ENCODE measurements around the gene CDHR5.
"Not testable (repeated sequence)": the region's sequence is repeated elsewhere in the genome, so short reads cannot be mapped to it uniquely, and the experiment has no call there.

Gene CDHR5

DNA sequence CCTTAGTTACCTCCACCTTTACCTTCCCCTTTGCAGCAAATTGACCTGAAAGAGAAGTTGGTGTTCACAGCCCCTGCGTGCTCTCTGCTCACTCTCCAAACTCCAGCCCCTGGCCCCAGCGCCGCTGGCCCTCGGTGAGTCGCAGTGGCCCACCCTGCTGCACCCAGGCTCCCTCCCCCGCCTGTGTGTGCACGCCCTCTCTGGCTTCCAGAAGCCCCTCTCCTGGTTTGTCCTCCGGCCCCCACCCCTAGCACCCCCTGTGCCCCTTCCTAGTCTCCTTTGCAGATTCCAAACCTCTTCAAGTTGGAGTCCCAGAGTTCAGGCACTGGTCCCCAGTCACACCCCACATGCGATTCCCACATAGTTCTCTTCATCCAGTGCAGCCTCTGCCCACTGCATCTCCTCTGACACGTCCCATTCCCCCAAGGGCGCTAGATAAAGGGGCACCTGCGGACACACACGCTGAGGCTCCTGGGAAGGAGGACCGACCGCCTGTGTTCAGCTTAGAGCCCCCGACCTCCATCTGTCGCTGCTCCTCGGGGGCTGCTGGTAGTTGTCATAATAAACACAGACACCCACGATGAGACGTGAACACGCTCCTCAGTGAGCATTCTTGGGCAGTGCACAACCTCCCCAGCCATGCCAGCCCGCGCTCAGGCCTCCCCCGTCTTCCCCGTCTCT is 50.0 kb downstream of the CDHR5 start:
- DNase-seq (ENCODE audit: low read depth), result no peak
- in situ Hi-C loops (cut with HindIII; ENCODE audit: low sequenced_read_pairs), result no loop called here
- H3K4me3 ChIP-seq (ENCODE audit: low read depth, low read length), result peak overlapping the region; percentile 60
- TF ChIP-seq, protein P1, sequence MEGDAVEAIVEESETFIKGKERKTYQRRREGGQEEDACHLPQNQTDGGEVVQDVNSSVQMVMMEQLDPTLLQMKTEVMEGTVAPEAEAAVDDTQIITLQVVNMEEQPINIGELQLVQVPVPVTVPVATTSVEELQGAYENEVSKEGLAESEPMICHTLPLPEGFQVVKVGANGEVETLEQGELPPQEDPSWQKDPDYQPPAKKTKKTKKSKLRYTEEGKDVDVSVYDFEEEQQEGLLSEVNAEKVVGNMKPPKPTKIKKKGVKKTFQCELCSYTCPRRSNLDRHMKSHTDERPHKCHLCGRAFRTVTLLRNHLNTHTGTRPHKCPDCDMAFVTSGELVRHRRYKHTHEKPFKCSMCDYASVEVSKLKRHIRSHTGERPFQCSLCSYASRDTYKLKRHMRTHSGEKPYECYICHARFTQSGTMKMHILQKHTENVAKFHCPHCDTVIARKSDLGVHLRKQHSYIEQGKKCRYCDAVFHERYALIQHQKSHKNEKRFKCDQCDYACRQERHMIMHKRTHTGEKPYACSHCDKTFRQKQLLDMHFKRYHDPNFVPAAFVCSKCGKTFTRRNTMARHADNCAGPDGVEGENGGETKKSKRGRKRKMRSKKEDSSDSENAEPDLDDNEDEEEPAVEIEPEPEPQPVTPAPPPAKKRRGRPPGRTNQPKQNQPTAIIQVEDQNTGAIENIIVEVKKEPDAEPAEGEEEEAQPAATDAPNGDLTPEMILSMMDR (IDR thresholded peaks at IDR 0.05; ENCODE audit: low read depth, low read length, missing control alignments), result no peak

DNA sequence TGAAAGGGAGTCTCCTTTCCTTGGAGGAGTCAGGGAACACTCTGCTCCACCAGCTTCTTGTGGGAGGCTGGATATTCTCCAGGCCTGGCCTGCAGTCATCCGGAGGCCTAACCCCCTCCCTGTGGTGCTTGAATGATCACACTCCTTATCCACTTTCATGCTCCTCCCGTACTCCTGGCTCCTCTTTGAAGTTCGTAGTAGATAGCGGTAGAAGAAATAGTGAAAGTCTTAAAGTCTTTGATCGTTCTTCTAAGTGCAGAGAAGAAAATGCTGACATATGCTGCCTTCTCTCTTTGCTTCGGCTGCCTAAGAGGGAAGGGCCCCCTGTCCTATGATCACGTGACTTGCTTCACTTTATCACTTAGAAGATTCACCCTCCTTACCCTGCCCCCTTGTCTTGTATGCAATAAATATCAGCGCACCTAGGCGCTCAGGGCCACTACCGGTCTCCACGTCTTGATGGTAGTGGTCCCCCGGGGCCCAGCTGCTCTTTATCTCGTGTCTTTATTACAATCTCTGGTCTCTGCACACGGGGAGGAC is 50.7 kb downstream of the CDHR5 start:
- DNase-seq (ENCODE audit: low read depth); H3K4me3 ChIP-seq (ENCODE audit: low read depth, low read length); in situ Hi-C loops (cut with HindIII; ENCODE audit: low sequenced_read_pairs): not testable (repeated sequence)

DNA sequence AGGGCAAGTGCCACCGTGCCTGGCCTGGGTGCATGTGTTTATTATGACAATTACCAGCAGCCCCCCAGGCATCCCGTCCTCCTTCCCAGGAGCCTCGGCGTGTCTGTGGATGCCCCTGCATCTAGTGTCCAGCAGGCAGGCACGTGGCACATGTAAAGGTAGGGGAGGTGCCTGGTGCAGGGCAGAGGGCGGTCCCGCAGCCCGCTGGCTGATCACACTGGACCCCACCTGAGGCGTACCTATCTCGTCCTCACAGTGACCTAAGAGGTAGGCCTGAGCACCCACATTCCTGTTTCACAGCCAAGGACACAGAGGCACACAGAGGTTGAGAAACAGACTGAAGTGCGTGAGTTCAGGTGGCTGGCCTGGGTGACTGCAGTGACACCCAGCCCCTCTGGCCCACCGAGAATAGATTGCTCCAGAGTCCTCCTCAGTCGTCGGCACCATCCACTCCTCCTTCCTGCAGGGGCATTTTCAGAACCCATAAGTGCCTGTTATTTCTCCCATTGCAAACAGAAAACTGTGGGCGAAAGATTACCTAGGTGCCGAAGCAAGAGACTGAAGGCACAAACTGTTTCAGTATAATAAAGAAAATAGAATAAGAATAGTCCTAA is 51.5 kb downstream of the CDHR5 start:
- H3K4me3 ChIP-seq (ENCODE audit: low read depth, low read length), result no peak overlapping the region
- in situ Hi-C loops (cut with HindIII; ENCODE audit: low sequenced_read_pairs), result no loop called here
- TF ChIP-seq, protein P1 (IDR thresholded peaks at IDR 0.05; ENCODE audit: low read depth, low read length, missing control alignments), result no peak
- DNase-seq (ENCODE audit: low read depth), result no peak

DNA sequence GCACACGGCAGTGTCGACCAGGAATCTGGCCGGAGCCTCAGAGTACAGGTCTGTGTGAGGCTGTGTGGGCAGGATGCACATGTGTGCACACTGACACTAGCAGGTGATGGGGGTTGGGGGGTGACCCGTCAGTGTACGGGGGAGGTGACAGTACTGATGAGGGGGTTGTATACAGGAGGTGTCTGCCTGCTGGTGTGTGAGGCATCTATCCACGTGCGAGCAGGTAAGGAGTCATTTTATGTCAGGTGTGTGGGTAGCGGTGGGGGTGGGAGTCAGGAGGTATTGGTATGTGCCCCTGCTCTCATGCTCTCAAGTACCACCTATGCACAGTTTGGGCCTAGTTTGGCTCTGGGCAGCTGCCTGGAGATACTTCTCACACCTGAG is 53.0 kb downstream of the CDHR5 start:
- in situ Hi-C loops (cut with HindIII; ENCODE audit: low sequenced_read_pairs), result no loop called here

DNA sequence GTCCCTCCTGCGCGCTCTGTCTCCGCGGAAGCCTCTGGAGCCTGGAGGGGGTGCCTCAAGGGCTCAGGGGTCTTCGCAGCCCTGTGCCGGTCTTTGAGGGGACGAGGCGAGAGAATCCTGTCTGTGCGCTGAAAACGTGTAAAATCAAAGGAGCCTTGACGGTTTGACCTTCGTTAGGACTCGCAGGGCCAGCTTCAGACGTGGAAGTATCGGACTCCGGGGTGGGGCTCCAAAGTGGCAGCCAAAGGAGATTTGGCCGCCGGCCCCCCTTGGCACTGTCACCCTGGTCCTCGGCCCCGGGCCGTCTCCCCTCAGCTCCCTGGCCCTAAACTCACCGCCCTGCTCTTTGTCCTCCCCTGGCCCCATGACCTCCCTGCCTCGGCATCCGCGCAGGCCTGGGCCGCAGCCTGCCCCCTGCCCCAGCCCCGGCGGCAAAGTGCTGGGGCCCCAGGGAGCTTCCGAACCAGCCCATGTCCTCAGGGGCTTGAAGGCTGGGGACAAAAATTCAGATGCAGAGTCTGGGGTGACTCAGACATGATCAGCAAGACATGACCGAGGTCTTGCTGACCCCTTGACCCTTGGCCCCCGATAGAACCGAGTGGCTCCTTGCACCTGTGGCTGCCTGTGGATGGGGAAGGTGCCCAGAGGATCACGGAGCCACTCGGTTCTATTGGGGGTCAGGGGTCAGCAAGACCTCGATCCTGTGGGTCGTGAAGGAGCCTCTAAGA is 55.4 kb downstream of the CDHR5 start:
- no peak for DNase-seq (ENCODE audit: low read depth)
- in situ Hi-C loops (cut with HindIII; ENCODE audit: low sequenced_read_pairs), result no loop called here
- H3K4me3 ChIP-seq (ENCODE audit: low read depth, low read length), result peak overlapping the region; percentile 48
- TF ChIP-seq, protein P1 (IDR thresholded peaks at IDR 0.05; ENCODE audit: low read depth, low read length, missing control alignments), result no peak

More for the DNA sequence above, 53.0 kb downstream of the CDHR5 start:
- no peak overlapping the region for H3K4me3 ChIP-seq (ENCODE audit: low read depth, low read length)
- no peak for DNase-seq (ENCODE audit: low read depth)
- TF ChIP-seq, protein P1 (IDR thresholded peaks at IDR 0.05; ENCODE audit: low read depth, low read length, missing control alignments), result no peak

DNA sequence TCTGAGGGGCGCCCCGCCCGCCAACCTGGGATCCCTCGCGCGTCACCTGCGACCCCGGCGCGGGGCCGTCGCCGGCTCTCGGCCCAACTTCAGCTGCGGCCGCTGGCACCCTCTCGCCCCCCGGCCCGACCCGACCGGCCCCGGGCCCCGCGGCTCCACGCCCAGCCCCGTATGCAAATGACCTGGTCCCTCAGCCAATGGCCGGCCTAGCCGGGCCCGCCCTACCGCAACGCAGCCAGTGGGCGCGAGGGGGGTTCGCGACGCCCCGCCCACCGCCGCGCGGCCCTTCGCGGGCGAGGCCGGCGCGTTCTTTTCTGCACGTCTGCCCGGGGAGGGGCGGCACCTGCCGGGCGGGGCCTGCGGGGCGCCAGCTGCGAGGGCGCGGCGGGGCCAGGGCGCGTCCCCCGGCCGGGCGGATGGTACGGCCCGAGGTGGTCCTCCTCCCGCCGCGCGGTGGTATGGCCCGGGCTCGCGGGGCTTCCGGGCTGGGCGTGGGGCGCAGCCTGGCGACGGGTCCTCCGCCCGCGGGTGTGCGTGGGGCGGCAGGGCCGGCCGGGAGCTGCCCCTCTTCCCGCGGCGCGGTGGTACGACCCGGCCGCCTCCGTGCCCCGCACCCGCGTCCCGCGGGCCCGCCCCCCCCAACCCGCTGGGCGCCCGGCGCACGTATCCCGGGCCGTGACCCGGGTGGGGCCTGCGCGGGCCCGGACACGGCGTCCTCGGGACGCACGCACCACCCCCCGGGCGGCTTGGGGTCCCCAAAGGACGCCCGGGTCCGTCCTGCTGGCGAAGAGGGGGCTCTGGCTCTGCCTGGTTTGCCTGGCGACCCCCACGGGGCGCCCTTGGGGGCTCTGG is 56.2 kb downstream of the CDHR5 start:
- TF ChIP-seq, protein P1 (IDR thresholded peaks at IDR 0.05; ENCODE audit: low read depth, low read length, missing control alignments), result no peak
- DNase-seq (ENCODE audit: low read depth), result peak; percentile 51
- H3K4me3 ChIP-seq (ENCODE audit: low read depth, low read length), result peak overlapping the region; percentile 48
- in situ Hi-C loops (cut with HindIII; ENCODE audit: low sequenced_read_pairs), result no loop called here

Data from astrocyte of the cerebellum (primary cell).